HCT116 (cell line): ENCODE measurements around the gene SPTB. TPM values are rescaled to one million over a fixed set of nuclear protein-coding genes. Genes with fewer than 3 reads are reported as not detected.

ENCODE experiments used
- ATAC-seq: fragments of 200-7000 bp; cut with Tn5 transposase; 2 replicates; pipeline ENCODE4 v1.9.1; 2020; ENCODE audit warnings: mild to moderate bottlenecking, moderate library complexity
- BruUV-seq: library from RNA; stranded (reverse); fragments of 400-500 nt; replicated peaks from 2 replicates; lab custom pipeline; 2021; lab: Mats Ljungman, UMichigan
- CTCF ChIA-PET: fragments of 300-600 bp; sonication (Branson Sonifier 250); formaldehyde crosslinking; loops from one replicate; lab custom pipeline; 2021; ENCODE audit warnings: antibody characterized with exemption; lab: Charles Lee
- POLR2A ChIA-PET: fragments of 300-600, 350-600 bp; sonication (Branson Sonifier 250); formaldehyde crosslinking; loops from one replicate; lab custom pipeline; 2021; ENCODE audit warnings: antibody characterized with exemption; lab: Charles Lee
- RAD21 ChIA-PET, 2 experiments: fragments of 300-600 bp; sonication (Branson Sonifier 250); formaldehyde crosslinking; loops; one replicate each; lab custom pipeline; 2023; ENCODE audit warnings: low total read pairs in 2 of 2; ENCODE audit not compliant: uncharacterized antibody in 2 of 2, unreplicated experiment in 2 of 2, low non-redundant PET in 1 of 2; lab: Charles Lee
- DNase-seq: peaks from one replicate; pipeline ENCODE4 v3.0.0-alpha.2; 2010; ENCODE audit warnings: low read depth, low spot score
- H2AFZ ChIP-seq: fragments of 200-600 bp; shearing (Covaris generic), sonication (generic); 2 replicates; pipeline ENCODE4 v1.6.1; 2017; ENCODE audit warnings: low read depth, mixed run types, mixed read lengths, antibody characterized with exemption, low read length; ENCODE audit not compliant: poor library complexity, severe bottlenecking
- H3K27ac ChIP-seq: 2 replicates; pipeline ENCODE4 v1.5.1; 2012; ENCODE audit warnings: low read depth, low read length
- H3K27me3 ChIP-seq: fragments of 200-600 bp; sonication (generic); 2 replicates; pipeline ENCODE4 v1.6.1; 2016; ENCODE audit warnings: mixed run types, low read length, mixed read lengths; ENCODE audit not compliant: insufficient read depth
- H3K36me3 ChIP-seq, 2 experiments: fragments of 200-500 bp in 1 of 2; fragments of 200-600 bp in 1 of 2; sonication (Bioruptor generic) in 1 of 2; sonication (generic) in 1 of 2; 2 replicates each; pipeline versions ENCODE4 v1.5.1 to v1.6.1; 2014 to 2016; ENCODE audit warnings: low read length in 2 of 2, inconsistent platforms in 1 of 2, mixed read lengths in 1 of 2, mixed run types in 1 of 2; ENCODE audit not compliant: insufficient read depth in 2 of 2, control insufficient read depth in 1 of 2
- H3K4me1 ChIP-seq, 2 experiments: fragments of 200-600 bp in 1 of 2; sonication (generic) in 1 of 2; 2 replicates each; pipeline versions ENCODE4 v1.5.1 to v1.6.1; 2012 to 2017; ENCODE audit warnings: low read length in 2 of 2, inconsistent platforms in 1 of 2, mild to moderate bottlenecking in 1 of 2, mixed read lengths in 1 of 2, mixed run types in 1 of 2, moderate library complexity in 1 of 2; ENCODE audit not compliant: insufficient read depth in 2 of 2, control insufficient read depth in 1 of 2
- H3K4me2 ChIP-seq: fragments of 200-600 bp; sonication (generic); 2 replicates; pipeline ENCODE4 v1.6.1; 2017; ENCODE audit warnings: mixed run types, low read length, mixed read lengths
- H3K4me3 ChIP-seq, 2 experiments: fragments of 200-600 bp in 1 of 2; sonication (generic) in 1 of 2; replicated peaks in 1 of 2; 2 replicates each; pipeline ENCODE4 v1.5.1; 2011 to 2016; ENCODE audit warnings: low read length in 2 of 2, control low read depth in 1 of 2, low read depth in 1 of 2, mild to moderate bottlenecking in 1 of 2, mixed read lengths in 1 of 2, mixed run types in 1 of 2
- H3K79me2 ChIP-seq: fragments of 200-600 bp; sonication (generic); 2 replicates; pipeline ENCODE4 v1.6.1; 2017; ENCODE audit warnings: mild to moderate bottlenecking, mixed run types, low read length, moderate library complexity, mixed read lengths; ENCODE audit not compliant: insufficient read depth
- H3K9ac ChIP-seq: fragments of 200-600 bp; sonication (generic); 2 replicates; pipeline ENCODE4 v1.6.1; 2016; ENCODE audit warnings: low read length, mixed read lengths
- H3K9me2 ChIP-seq: fragments of 200-600 bp; sonication (generic), shearing (Covaris generic); 2 replicates; pipeline ENCODE4 v1.6.1; 2017; ENCODE audit warnings: mixed run types, mild to moderate bottlenecking, moderate library complexity; ENCODE audit not compliant: insufficient read depth
- H3K9me3 ChIP-seq, 2 experiments: fragments of 200-500 bp in 1 of 2; fragments of 200-600 bp in 1 of 2; sonication (Bioruptor generic) in 1 of 2; sonication (generic) in 1 of 2; 2 replicates each; pipeline ENCODE4 v1.6.1; 2014 to 2017; ENCODE audit warnings: low read length in 2 of 2, mixed read lengths in 2 of 2, inconsistent platforms in 1 of 2, low read depth in 1 of 2, mild to moderate bottlenecking in 1 of 2, mixed run types in 1 of 2, moderate library complexity in 1 of 2; ENCODE audit not compliant: control insufficient read depth in 1 of 2, insufficient read depth in 1 of 2
- H4K20me1 ChIP-seq: fragments of 200-600 bp; sonication (generic), shearing (Covaris generic); 2 replicates; pipeline ENCODE4 v1.6.1; 2017; ENCODE audit warnings: mixed run types, mild to moderate bottlenecking, moderate library complexity; ENCODE audit not compliant: insufficient read depth
- CBX3 ChIP-seq: IDR thresholded peaks from 2 replicates; pipeline ENCODE4 v1.6.1; 2012; ENCODE audit warnings: low read depth
- CTCF ChIP-seq, 3 experiments: fragments of 200-600 bp in 1 of 3; sonication (generic) in 1 of 3; IDR thresholded peaks in 2 of 3; conservative IDR thresholded peaks in 1 of 3; 2 replicates each; pipeline ENCODE4 v1.5.1; 2012 to 2017; ENCODE audit warnings: low read depth in 2 of 3, low read length in 2 of 3, antibody characterized with exemption in 1 of 3, borderline replicate concordance in 1 of 3, control low read depth in 1 of 3, mild to moderate bottlenecking in 1 of 3, mixed read lengths in 1 of 3, mixed run types in 1 of 3, moderate library complexity in 1 of 3; ENCODE audit not compliant: insufficient read depth in 1 of 3
- EZH2phosphoT487 ChIP-seq: fragments of 200-600 bp; IDR thresholded peaks from 2 replicates; pipeline ENCODE4 v1.6.1; 2018; ENCODE audit warnings: antibody characterized with exemption, borderline replicate concordance
- JUND ChIP-seq: IDR thresholded peaks from 2 replicates; pipeline ENCODE4 v1.6.1; 2012
- POLR2A ChIP-seq: IDR thresholded peaks from 2 replicates; pipeline ENCODE4 v1.7.0; 2011; ENCODE audit warnings: borderline replicate concordance; ENCODE audit not compliant: insufficient read depth, insufficient read length; ENCODE audit errors: extremely low read depth
- RAD21 ChIP-seq: IDR thresholded peaks from 2 replicates; pipeline ENCODE4 v1.6.1; 2012; ENCODE audit warnings: low read depth, mild to moderate bottlenecking
- SIN3A ChIP-seq: IDR thresholded peaks from 2 replicates; pipeline ENCODE4 v1.6.1; 2012; ENCODE audit warnings: low read depth
- SP1 ChIP-seq: IDR thresholded peaks from 2 replicates; pipeline ENCODE4 v1.6.1; 2012; ENCODE audit warnings: low read depth
- intact Hi-C: fragments of 100-400 bp; cut with micrococcal nuclease; formaldehyde crosslinking; loops from 2 replicates; pipeline ENCODE4 v1.10.0; 2022
- total RNA-seq: library from RNA; stranded (reverse); gene quantifications from one replicate; pipeline ENCODE4 v1.2.1, GENCODE V29; 2021; ENCODE audit not compliant: unreplicated experiment
- TF ChIP-seq, protein P1 (sequence below): IDR thresholded peaks from 2 replicates; pipeline ENCODE4 v1.6.1; 2012

Gene SPTB
- total RNA-seq, 1 experiment from 2014 or later = 4.2 TPM

- TF ChIP-seq CTCF (IDR thresholded peaks at IDR 0.05 in 2 of 3, conservative IDR thresholded peaks at IDR 0.05 in 1 of 3; ENCODE audit: borderline replicate concordance in 1 of 3, insufficient read depth in 1 of 3, low read depth in 2 of 3, low read length in 2 of 3) (peak; percentile 75 to 82 (median 80)), RAD21 (peak; percentile 83), EZH2phosphoT487 (no peak), POLR2A (no peak)
Measured at GRCh38 chr14:64823305-64823861, 56.3 kb downstream of the SPTB start (continued).

- Histone ChIP-seq H4K20me1 (no peaks in the 10 kb centered on the region), H2AFZ (no peak overlapping the region), H3K9me3 (no peaks in the 10 kb centered on the region), H3K4me1 (peaks cover 9 to 22% of the 10 kb centered on the region in 2 experiments; a peak in 3 of 4 replicates), H3K27me3 (peaks cover 9% of the 10 kb centered on the region; the same call in 1 of the 2 replicates), H3K27ac (no peak overlapping the region), H3K79me2 (no peaks in the 10 kb centered on the region), H3K9me2 (no peaks in the 10 kb centered on the region), H3K4me2 (no peak overlapping the region), H3K4me3 (no peak overlapping the region), H3K9ac (no peak overlapping the region), H3K36me3 (no peaks in the 10 kb centered on the region)
- ChIA-PET CTCF (interaction anchor here (1.4 kb wide), 1 partner anchor 22 kb away, joined by 3 read pairs; no protein-coding TSS in a partner anchor), POLR2A (no interaction called here), RAD21 (interaction anchor here in 1 of 2 experiments (2.6 kb wide), 1 partner anchor 70 kb away, joined by 29 read pairs; no protein-coding TSS in a partner anchor)
- no TSS peak for BruUV-seq
- TF ChIP-seq SIN3A (no peak), SP1 (no peak), CBX3 (no peak), CTCF (IDR thresholded peaks at IDR 0.05 in 2 of 3, conservative IDR thresholded peaks at IDR 0.05 in 1 of 3; ENCODE audit: borderline replicate concordance in 1 of 3, insufficient read depth in 1 of 3, low read depth in 2 of 3, low read length in 2 of 3) (no peak), JUND (no peak), POLR2A (no peak), RAD21 (no peak)
- TF ChIP-seq, protein P1, sequence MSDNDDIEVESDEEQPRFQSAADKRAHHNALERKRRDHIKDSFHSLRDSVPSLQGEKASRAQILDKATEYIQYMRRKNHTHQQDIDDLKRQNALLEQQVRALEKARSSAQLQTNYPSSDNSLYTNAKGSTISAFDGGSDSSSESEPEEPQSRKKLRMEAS = no peak
- ATAC-seq = no peak
- DNase-seq = no peak
- intact Hi-C loops = loop anchor here (5.0 kb wide), 1 partner anchor 71 kb away; no protein-coding TSS in a partner anchor
Measured at GRCh38 chr14:64821651-64822050, 58.1 kb downstream of the SPTB start.
